ENCODE data around the gene XDH.

The XDH gene

GRCh38 chr2:31406593-31407385 lies 7.8 kb downstream of the XDH start:
- DNase-seq = peak in 4 of 42 donors; percentile 28 to 51 (median 40)
- intact Hi-C loops (cut with DNase I) = no loop called here

- intact Hi-C loops (cut with DNase I) = no loop called here
- DNase-seq = peak in 1 of 42 donors; percentile 31
Observed at GRCh38 chr2:31404827-31405226, 9.7 kb downstream of the XDH start.

DNA sequence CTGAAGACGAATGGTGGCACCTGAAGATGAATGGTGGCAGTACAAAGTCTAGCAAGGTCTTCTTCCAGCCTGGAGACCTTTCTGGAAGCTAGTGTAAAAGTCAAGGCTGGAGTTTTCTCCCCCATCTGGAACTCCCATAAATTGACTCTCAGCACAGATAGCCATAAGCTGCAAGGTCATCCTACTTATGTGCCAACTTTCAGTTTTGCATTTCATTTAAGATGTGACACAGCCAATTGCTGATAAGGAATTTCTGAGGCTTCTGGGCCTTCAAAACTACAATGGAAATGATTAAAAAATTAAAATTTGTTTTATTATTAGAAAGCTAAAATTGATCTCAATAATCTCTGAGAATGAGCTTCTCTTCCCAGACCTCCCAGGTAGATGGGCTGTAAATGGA lies 10.2 kb downstream of the XDH start:
- intact Hi-C loops (cut with DNase I) = no loop called here
- no peak for DNase-seq

- DNase-seq = peak in 1 of 42 donors; percentile 25
- intact Hi-C loops (cut with DNase I) = no loop called here
Observed at GRCh38 chr2:31402388-31402787, 12.2 kb downstream of the XDH start.

GRCh38 chr2:31401580-31401979 lies 13.0 kb downstream of the XDH start:
- DNase-seq = no peak
- intact Hi-C loops (cut with DNase I) = no loop called here

- intact Hi-C loops (cut with DNase I) = no loop called here
Observed at GRCh38 chr2:31398881-31399280, 15.7 kb downstream of the XDH start.

GRCh38 chr2:31397094-31397493 lies 17.4 kb downstream of the XDH start:
- intact Hi-C loops (cut with DNase I) = no loop called here
- DNase-seq = peak in 27 of 42 donors; percentile 6 to 62 (median 27)

More at GRCh38 chr2:31398881-31399280, 15.7 kb downstream of the XDH start:
- DNase-seq = no peak

DNA sequence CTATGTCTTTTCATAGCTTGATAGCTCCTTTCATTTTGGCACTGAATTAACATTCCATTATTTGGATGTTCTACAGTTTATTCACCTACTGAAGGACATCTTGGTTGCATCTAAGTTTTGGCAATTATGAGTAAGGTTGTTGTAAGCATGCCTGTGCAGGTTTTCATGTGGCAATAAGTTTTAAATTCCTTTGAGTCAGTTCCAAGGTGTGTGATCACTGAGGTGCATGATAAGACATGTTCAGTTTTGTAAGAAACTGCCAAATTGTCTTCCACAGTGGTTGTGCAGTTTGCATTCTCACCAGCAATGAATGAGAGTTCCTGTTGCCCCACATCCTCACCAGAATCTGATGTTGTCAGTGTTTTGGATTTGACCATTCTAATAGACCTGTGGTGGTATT lies 24.2 kb downstream of the XDH start:
- intact Hi-C loops (cut with DNase I) = no loop called here
- DNase-seq = no peak

DNA sequence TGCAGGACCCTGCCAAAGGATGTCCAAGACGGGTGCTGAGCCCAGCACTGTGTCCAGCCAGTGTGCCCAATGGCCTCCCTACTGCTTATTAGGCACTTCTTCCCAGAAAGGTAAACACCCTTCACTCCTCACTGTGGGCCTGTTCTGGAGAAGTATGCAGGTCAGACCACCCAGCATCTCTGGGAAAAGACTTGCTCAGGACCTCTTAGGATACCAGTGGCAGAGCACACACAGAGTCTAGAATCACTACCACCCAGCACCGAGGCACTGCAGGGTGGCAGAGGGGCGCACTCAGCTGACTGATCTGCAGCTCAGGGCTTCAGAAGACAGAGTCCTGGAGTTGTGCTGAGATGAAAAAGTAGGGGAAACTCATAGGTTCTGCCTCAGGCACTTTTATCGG lies 25.8 kb downstream of the XDH start:
- intact Hi-C loops (cut with DNase I) = no loop called here
- DNase-seq = no peak

DNA sequence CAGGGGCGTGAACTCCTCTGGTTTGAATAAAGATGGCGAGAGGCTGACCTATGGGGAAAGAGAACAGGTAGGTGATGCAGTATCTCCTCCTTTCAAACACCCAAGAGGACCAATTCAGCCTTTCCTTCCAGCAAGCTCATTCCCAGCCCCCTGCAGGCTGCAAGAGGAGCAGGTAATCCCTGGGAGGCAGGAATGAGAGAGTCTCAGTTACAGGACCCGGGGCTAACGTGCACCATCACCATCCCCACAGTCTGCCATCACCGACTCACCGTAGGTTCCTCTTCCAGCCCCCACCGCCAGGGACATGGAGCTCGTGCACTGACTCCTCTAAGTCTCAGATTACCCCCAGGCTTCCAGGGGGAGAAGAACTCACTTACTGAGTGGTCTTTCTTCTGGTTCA lies 26.7 kb downstream of the XDH start:
- intact Hi-C loops (cut with DNase I) = no loop called here
- peak in 1 of 42 donors; percentile 34 for DNase-seq

GRCh38 chr2:31386648-31387047 lies 27.9 kb downstream of the XDH start:
- intact Hi-C loops (cut with DNase I) = no loop called here
- peak in 1 of 42 donors; percentile 27 for DNase-seq

DNA sequence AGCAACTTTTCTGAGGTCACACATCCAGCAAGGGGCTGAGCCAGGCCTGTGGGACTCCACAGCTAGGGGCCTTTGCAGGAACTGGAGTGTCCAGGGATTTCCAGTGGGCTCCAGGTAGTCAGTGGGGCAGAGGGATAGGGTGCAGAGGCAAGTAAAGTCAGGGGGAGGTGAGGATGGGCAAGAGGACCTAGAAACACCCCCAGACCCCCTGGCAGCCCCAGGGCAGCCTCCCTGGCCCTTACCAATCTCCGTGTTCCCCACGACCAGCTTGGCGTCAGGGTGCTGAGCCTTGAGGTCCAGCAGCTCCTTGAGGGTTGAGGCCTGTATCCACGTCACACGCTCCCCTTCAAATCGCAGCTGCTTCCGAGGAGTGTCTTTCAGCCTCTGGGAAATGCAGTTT lies 28.4 kb downstream of the XDH start:
- intact Hi-C loops (cut with DNase I) = no loop called here

GRCh38 chr2:31384771-31385276 lies 29.7 kb downstream of the XDH start:
- DNase-seq = peak in 1 of 42 donors; percentile 10
- intact Hi-C loops (cut with DNase I) = no loop called here

More for the DNA sequence above, 28.4 kb downstream of the XDH start:
- no peak for DNase-seq

DNA sequence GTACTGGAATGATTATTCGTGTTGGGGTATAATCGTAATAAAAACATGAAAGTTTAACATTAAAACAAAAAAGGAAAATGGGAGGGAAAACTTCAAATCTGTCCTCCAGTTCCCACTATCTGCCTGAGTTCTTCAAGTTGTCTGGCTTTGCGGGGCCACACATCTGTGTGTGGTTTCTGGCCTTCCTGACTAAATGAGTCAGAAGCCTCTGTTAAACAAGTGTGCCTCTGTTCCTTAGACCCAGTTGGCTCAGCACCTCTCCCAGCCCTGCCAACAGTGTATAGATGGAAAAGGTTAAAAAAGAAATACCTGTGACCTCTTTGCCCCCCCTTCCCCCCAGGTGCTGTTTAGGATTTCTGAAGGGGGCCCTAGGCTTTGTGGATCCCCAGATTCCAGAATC lies 30.2 kb downstream of the XDH start:
- DNase-seq = peak in 1 of 42 donors; percentile 39
- intact Hi-C loops (cut with DNase I) = no loop called here

GRCh38 chr2:31383471-31384153 lies 30.9 kb downstream of the XDH start:
- intact Hi-C loops (cut with DNase I) = no loop called here
- DNase-seq = peak in 1 of 42 donors; percentile 18

GRCh38 chr2:31382452-31383120 lies 32.0 kb downstream of the XDH start:
- DNase-seq = peak in 1 of 42 donors; percentile 34

DNA sequence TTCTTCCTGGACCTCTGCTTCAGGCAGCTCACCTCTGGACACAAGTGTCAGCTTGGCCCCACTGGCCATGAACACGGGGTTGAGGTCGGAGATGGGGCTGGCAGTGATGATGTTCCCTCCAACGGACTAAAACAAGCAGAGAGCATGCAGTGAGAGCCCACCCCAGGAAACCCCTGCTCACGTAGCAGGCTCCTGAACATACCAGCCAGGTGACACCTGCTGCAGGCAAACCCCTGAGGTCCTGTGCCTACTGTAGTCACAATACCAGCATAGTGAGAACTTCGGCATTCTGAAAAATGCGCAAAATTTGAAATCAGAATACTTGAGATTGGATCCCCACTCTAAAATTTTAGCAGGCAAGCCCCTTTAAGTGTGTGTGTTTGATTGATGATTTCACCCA lies 32.9 kb downstream of the XDH start:
- DNase-seq = peak in 1 of 42 donors; percentile 2
- intact Hi-C loops (cut with DNase I) = no loop called here

More at GRCh38 chr2:31382452-31383120, 32.0 kb downstream of the XDH start:
- intact Hi-C loops (cut with DNase I) = no loop called here

- intact Hi-C loops (cut with DNase I) = no loop called here
- peak in 1 of 42 donors; percentile 17 for DNase-seq
Observed at GRCh38 chr2:31380243-31380642, 34.3 kb downstream of the XDH start.

DNA sequence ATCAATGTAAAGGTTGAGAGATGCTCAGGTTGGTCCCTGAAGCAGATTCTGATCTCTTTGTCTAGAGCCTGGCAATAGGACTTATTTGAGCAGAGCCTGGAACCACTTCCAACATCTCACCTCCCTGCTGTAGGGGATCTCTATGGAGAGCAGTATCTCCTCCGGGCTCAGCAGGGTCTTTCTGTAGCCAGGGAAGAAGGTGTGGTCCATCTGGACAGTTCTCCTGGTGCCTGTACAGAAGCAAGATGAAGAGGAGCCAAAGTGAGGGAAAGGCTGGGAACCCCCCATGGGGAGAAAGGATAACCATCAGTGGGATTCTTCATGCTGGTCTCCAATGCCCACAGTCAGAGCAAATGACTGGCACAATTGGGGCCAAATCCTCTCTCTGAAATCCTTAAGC lies 34.8 kb downstream of the XDH start:
- intact Hi-C loops (cut with DNase I) = no loop called here
- peak in 1 of 42 donors; percentile 22 for DNase-seq
